Esophagus (tissue), 2 donors: Measurements from ENCODE around the gene PTPRM. TPM values are rescaled to one million over a fixed set of nuclear protein-coding genes. Genes with fewer than 3 reads are reported as not detected.

Source experiments
- H3K27ac ChIP-seq, 2 donors: one replicate each; pipeline ENCODE4 v1.5.1; 2013; ENCODE audit warnings: low read depth in 2 of 2, mild to moderate bottlenecking in 2 of 2, inconsistent platforms in 1 of 2, low read length in 1 of 2, moderate library complexity in 1 of 2
- H3K27me3 ChIP-seq, 2 donors: one replicate each; pipeline ENCODE4 v1.6.1; 2013; ENCODE audit warnings: low read length in 2 of 2, control low read depth in 1 of 2, mild to moderate bottlenecking in 1 of 2; ENCODE audit not compliant: insufficient read depth in 2 of 2, control insufficient read depth in 1 of 2
- H3K36me3 ChIP-seq, 2 donors: one replicate each; pipeline ENCODE4 v1.6.1; 2013; ENCODE audit warnings: low read length in 1 of 2; ENCODE audit not compliant: control insufficient read depth in 2 of 2, insufficient read depth in 2 of 2
- H3K4me1 ChIP-seq, 2 donors: one replicate each; pipeline ENCODE4 v1.6.1; 2013; ENCODE audit warnings: low read length in 1 of 2; ENCODE audit not compliant: control insufficient read depth in 2 of 2, insufficient read depth in 2 of 2
- H3K4me3 ChIP-seq, 2 donors: one replicate each; pipeline ENCODE4 v1.5.1; 2013; ENCODE audit warnings: low read length in 2 of 2, mild to moderate bottlenecking in 2 of 2, low read depth in 1 of 2, moderate library complexity in 1 of 2
- H3K9me3 ChIP-seq, 2 donors: one replicate each; pipeline ENCODE4 v1.6.1; 2013; ENCODE audit warnings: mild to moderate bottlenecking in 2 of 2, low read depth in 1 of 2, low read length in 1 of 2, moderate library complexity in 1 of 2; ENCODE audit not compliant: control insufficient read depth in 2 of 2, insufficient read depth in 1 of 2
- WGBS, 2 donors: extraction: QIAGEN DNeasy Blood & Tissue Kit; methylation state at CpG; one replicate each; pipeline ENCODE4 v1.1.7; 2013; 5-methylcytosine and 5-hydroxymethylcytosine counted together
- polyA plus RNA-seq, 2 donors: library from polyadenylated mRNA; stranded (reverse); fragments of 200-250 nt; gene quantifications; one replicate each; pipeline ENCODE4 v1.2.3, GENCODE V29; 2013
- donor health status: healthy with polysubstance abuse.
- donor health status: Bipolar disorder and iron deficiency.

Gene PTPRM
- polyA plus RNA-seq, 2 donors: 6.3 to 10.4 TPM

DNA sequence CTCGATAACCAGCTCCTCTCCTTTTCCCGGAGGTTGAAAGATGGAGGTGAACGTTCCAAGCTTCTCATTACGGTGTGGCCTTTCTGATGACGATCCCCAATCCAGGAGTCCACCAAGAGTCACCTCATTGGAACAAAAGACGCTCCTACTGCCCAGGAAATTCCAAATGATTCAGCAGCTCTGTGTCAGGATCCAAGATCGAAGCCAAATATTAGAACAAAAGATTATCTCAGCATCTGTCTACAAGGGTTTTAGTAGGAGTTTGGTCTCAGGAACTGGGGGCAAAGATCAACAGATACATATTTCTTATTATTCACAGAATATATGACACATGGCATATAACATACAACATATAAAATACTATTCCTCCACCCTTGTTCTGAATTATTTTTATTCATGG lies 881.0 kb downstream of the PTPRM start:
- Histone ChIP-seq H3K36me3 (no peaks in the 10 kb centered on the region), H3K4me3 (no peak overlapping the region), H3K27me3 (no peaks in the 10 kb centered on the region), H3K27ac (no peak overlapping the region), H3K4me1 (no peaks in the 10 kb centered on the region), H3K9me3 (no peaks in the 10 kb centered on the region)
- WGBS, 2 donors: 80 to 83% methylated on average over 7 of the region's 7 CpGs

DNA sequence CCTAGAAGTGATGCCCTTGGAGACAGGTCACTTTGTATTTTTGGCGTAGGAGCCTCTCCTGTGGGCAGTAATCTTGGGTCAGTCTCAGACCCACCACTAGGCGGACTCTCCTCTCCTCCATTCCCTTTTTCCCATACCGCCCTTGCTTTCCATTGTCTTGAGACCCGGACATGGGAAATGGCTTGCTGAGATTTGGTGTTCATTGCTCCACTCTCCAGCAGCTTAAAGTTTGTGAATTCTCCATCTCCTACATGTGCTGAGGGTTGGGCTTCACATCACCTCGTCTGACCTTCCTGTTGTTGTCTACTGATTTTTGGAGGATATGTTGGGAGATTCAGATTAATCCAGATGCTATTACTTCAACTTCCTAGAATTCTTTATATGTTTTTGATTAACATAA lies 882.9 kb downstream of the PTPRM start:
- no peak overlapping the region for H3K27ac ChIP-seq

DNA sequence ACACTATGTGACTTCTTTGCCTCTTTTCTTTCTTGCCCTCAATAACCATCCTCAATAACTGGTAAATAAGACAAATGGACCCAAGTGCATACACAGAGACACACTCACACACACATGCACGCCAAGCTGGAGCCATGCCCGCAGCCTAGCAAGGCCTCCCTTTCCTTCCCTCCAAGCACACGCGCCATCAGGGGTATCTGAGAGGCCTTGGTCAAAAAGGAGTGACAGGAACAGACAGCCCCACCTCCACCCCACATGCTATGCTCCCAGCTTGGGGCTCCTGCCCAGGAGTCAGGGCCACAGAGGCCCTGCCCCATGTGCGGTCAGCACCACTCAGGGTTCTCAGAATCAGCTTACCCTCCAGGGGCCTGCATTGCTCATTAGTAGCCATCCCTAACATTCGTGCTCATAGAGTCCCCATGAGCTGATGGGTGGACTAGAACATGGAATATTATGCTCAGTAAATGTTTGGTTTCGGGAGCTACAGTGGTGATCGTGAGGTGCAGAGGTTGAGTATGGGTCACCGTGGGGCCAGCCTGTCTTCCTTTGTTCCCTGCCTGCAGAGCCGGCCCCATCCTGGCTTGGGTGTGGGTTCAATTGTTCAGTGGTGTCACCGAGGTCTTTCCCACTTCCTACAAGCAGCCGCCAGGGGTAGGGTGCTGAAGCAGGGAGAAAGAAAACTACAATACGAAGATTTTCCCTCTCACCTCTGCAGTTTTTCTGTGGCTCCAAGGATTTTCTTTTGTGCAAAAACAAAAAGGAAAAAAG lies 884.0 kb downstream of the PTPRM start:
- Histone ChIP-seq H3K9me3 (no peaks in the 10 kb centered on the region), H3K27me3 (no peaks in the 10 kb centered on the region), H3K4me3 (no peak overlapping the region), H3K4me1 (no peaks in the 10 kb centered on the region), H3K36me3 (no peaks in the 10 kb centered on the region), H3K27ac (no peak overlapping the region)
- WGBS, 2 donors: 76 to 79% methylated on average over 13 of the region's 13 CpGs

More for the DNA sequence above, 882.9 kb downstream of the PTPRM start:
- H3K4me1 ChIP-seq: no peaks in the 10 kb centered on the region
- 50 to 52% methylated on average over 5 of the region's 5 CpGs for WGBS, 2 donors
- no peak overlapping the region for H3K4me3 ChIP-seq
- no peaks in the 10 kb centered on the region for H3K9me3 ChIP-seq
- no peaks in the 10 kb centered on the region for H3K36me3 ChIP-seq
- no peaks in the 10 kb centered on the region for H3K27me3 ChIP-seq

DNA sequence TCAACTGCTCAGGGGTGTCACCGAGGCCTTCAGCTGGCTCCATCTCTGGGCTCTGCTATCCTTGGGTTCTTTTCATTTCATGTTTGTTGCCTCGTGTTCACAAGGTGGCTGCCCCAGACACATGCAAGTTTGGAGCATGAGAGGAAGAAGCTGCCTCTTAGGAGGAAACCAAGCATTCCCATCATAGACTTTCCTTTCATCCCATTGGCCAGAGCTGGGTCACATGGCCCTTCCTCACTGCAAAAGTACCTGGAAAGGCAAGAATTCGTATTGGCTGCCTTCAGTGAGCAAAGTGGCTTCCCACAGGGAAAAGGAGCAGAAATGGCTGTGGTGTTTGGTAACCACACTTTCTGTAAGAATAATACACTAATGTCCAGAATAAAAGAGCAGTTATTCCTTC lies 886.4 kb downstream of the PTPRM start:
- Histone ChIP-seq H3K9me3 (no peaks in the 10 kb centered on the region), H3K27ac (no peak overlapping the region), H3K36me3 (no peaks in the 10 kb centered on the region), H3K27me3 (no peaks in the 10 kb centered on the region), H3K4me3 (no peak overlapping the region), H3K4me1 (no peaks in the 10 kb centered on the region)
- WGBS, 2 donors: 64 to 68% methylated on average over 3 of the region's 3 CpGs

DNA sequence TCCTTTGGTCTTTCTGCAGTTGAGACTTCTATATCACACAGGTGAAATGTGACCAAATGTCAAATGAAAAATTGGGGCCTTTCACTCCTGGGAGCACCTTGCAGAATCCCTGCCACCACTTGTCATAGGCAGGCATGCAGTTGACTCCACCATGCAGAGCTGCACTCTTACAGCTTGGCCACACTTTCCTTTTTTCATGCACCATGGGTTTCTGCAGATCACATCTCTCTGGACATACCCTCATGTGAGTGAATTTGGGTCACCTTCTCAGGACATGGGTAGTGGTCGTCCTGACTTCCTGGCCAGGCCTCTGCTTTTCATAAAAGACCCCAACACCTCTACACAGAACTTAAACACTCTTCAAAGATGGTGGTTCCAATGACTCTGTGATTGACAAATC lies 887.0 kb downstream of the PTPRM start:
- Histone ChIP-seq H3K27me3 (no peaks in the 10 kb centered on the region), H3K4me1 (no peaks in the 10 kb centered on the region), H3K9me3 (no peaks in the 10 kb centered on the region), H3K4me3 (no peak overlapping the region), H3K27ac (no peak overlapping the region), H3K36me3 (no peaks in the 10 kb centered on the region)
- 43 to 67% methylated on average over 1 of the region's 1 CpG for WGBS, 2 donors

DNA sequence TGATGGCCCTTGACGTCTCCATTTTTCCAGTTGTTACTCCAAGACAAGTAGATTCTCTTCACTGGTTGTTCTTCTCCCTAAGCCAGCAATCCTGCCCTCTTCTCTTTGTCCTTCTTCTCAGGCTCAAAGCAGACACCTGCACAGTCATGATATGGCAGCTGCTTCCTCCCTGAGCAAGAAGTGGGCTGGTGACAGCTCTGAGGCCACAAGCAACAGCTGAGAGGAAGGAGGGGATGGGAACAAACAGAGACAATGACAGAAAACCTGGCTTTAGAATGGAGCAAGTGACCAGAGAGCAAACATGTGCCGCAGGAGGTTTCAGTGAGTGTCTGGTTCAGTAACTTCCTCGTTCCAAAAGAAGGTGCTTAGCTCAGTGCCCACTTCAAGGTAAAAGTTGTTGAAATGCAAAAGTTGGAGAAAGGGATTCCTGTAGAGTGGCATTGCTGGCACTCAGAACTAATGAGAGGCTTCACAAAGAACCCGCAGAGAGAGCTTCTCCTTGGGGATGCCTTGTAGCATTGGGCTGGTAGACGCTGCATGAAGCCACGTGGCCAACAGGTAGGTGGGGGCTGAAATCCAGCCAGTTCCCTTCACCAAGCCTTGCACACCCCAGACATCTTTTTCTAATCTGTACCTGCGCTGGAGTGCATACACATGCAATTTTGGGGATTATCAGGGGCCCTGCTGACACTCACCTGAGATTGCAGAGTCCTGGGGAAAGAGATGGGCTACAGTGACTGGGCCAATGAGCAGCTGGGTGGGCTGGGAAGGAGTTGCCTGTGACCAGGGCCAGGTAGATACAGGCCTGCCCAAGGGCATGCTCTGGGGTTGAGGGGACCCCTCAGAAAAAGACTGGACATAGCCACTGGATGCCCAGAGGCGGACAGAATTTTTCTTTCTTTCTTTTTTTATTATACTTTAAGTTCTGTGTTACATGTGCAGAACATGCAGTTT lies 888.8 kb downstream of the PTPRM start:
- Histone ChIP-seq H3K27me3 (no peaks in the 10 kb centered on the region), H3K9me3 (no peaks in the 10 kb centered on the region), H3K4me3 (no peak overlapping the region), H3K27ac (no peak overlapping the region), H3K4me1 (no peaks in the 10 kb centered on the region), H3K36me3 (no peaks in the 10 kb centered on the region)
- 73 to 75% methylated on average over 8 of the region's 8 CpGs for WGBS, 2 donors
